Gastrocnemius medialis (tissue), 4 donors: Measurements from ENCODE around the gene NUBP2. TPM values are rescaled to one million over a fixed set of nuclear protein-coding genes. Genes with fewer than 3 reads are reported as not detected.

Source experiments
- ATAC-seq, 2 donors: fragments of 150-250 bp; one replicate each; pipeline ENCODE4 v1.9.1; 2016
- DNase-seq, 2 donors: peaks; one replicate each; pipeline ENCODE4 v3.0.0-alpha.2; 2019
- H3K27ac ChIP-seq, 4 donors: fragments of 200-600 bp; sonication (generic); 1 replicate in 1 of 4; 2 replicates in 3 of 4; pipeline ENCODE4 v1.5.1; 2016 to 2018; ENCODE audit warnings: mild to moderate bottlenecking in 2 of 4, moderate library complexity in 1 of 4
- H3K27me3 ChIP-seq, 3 donors: fragments of 200-600 bp; sonication (generic) in 2 of 3; 1 replicate in 1 of 3; 2 replicates in 2 of 3; pipeline versions ENCODE4 v1.5.1 to v1.6.0; 2016 to 2019; ENCODE audit warnings: mild to moderate bottlenecking in 1 of 3, moderate library complexity in 1 of 3
- H3K36me3 ChIP-seq, 2 donors: fragments of 200-600 bp; sonication (generic) in 1 of 2; one replicate each; pipeline ENCODE4 v1.5.1; 2017 to 2018
- H3K4me1 ChIP-seq, 2 donors: fragments of 200-600 bp; sonication (generic) in 1 of 2; one replicate each; pipeline ENCODE4 v1.5.1; 2016 to 2017; ENCODE audit warnings: mild to moderate bottlenecking in 2 of 2
- H3K4me3 ChIP-seq, 4 donors: fragments of 200-600 bp; sonication (generic) in 3 of 4; 1 replicate in 1 of 4; 2 replicates in 3 of 4; pipeline ENCODE4 v1.5.1; 2016 to 2019; ENCODE audit warnings: mild to moderate bottlenecking in 2 of 4
- H3K9me3 ChIP-seq, 3 donors: fragments of 200-600 bp; sonication (generic) in 2 of 3; 1 replicate in 1 of 3; 2 replicates in 2 of 3; pipeline ENCODE4 v1.5.1; 2016 to 2019
- POLR2A ChIP-seq, 2 donors: fragments of 450-650 bp; IDR thresholded peaks; one replicate each; pipeline ENCODE4 v1.6.1; 2017; ENCODE audit warnings: antibody characterized with exemption in 2 of 2, mild to moderate bottlenecking in 2 of 2, moderate library complexity in 2 of 2
- in situ Hi-C, 4 donors: fragments of 200-750 bp; cut with MboI; loops; one replicate each; pipeline versions ENCODE4 v1.15.0 to v1.8.0; 2017; ENCODE audit warnings: low sequenced_read_pairs in 4 of 4
- intact Hi-C: fragments of 100-400 bp; cut with DNase I; formaldehyde crosslinking; loops from one replicate; pipeline ENCODE4 v1.15.1; 2023; ENCODE audit warnings: low total_unique reads
- total RNA-seq, 4 donors: library from RNA; depleted of rRNA; stranded (reverse); fragments of >200 nt; gene quantifications; one replicate each; pipeline versions ENCODE4 v1.1.0 to v1.2.3, GENCODE V29; 2016
- TF ChIP-seq, protein P1 (sequence below), 5 experiments: fragments of 450-650 bp in 3 of 5; fragments of 200-600 bp in 2 of 5; sonication (generic) in 2 of 5; IDR thresholded peaks in 4 of 5; conservative IDR thresholded peaks in 1 of 5; 1 replicate in 4 of 5; 2 replicates in 1 of 5; pipeline ENCODE4 v1.5.1; 2016 to 2019; ENCODE audit warnings: antibody characterized with exemption in 5 of 5, mild to moderate bottlenecking in 3 of 5, moderate library complexity in 3 of 5

NUBP2 gene
- total RNA-seq, 4 donors from 2014 or later: 77.3 to 163 (median 80.7) TPM

DNA sequence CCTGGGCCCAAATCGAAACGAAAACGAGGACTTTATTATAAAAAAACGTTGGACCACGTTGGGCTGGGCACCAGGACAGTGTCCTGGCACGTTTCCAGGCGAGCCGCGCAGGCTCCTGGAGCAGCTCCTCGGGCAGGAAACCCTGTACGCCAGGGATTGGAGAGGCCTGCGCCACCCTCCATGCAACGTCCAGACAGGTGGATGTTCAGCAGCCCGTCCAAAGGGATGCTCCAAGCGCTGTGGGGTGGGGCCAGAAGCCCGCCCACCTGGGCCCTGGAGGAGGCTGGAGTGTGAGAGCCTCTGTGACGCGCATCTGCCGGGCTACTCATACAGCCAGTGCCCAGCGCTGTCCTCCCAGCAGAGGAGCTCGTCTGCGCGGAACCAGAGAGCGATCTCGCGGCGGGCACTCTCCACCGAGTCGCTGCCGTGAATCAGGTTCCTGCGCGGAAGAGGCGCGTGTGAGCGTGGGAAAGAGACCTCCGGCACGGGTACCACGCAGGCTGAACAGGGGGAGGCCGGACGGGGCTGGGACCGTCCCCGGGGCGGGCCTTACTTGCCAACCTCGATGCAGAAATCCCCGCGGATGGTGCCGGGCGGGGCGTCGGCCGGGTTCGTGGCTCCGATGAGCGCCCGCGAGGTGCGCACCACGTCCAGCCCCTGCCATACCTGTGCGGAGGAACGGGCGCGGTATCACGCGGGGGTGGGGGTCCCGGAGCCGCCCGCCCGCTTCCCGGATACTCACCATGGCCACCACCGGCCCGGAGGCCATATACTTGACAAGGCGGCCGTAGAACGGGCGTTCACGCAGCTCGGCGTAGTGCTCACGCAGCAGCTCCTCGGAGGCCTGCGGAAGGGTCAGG lies 12.2 kb upstream of the NUBP2 start:
- DNase-seq: peak in 1 of 2 donors; percentile 60
- Histone ChIP-seq H3K27ac (peak overlapping the region; percentile 77 to 99 (median 94)), H3K36me3 (peaks cover 0 to 33% of the 10 kb centered on the region in 2 donors), H3K27me3 (no peaks in the 10 kb centered on the region), H3K4me3 (peak overlapping the region; percentile 70 to 99 (median 79)), H3K9me3 (no peaks in the 10 kb centered on the region), H3K4me1 (peaks cover 24 to 41% of the 10 kb centered on the region in 2 donors)
- in situ Hi-C loops (no loop called here), intact Hi-C loops (loop anchor here (10.0 kb wide), 1 partner anchor 444 kb away; the partner anchor contains the start of genes BRICD5 and PGP)
- TF ChIP-seq POLR2A (IDR thresholded peaks at IDR 0.05): no peak
- TF ChIP-seq, protein P1, sequence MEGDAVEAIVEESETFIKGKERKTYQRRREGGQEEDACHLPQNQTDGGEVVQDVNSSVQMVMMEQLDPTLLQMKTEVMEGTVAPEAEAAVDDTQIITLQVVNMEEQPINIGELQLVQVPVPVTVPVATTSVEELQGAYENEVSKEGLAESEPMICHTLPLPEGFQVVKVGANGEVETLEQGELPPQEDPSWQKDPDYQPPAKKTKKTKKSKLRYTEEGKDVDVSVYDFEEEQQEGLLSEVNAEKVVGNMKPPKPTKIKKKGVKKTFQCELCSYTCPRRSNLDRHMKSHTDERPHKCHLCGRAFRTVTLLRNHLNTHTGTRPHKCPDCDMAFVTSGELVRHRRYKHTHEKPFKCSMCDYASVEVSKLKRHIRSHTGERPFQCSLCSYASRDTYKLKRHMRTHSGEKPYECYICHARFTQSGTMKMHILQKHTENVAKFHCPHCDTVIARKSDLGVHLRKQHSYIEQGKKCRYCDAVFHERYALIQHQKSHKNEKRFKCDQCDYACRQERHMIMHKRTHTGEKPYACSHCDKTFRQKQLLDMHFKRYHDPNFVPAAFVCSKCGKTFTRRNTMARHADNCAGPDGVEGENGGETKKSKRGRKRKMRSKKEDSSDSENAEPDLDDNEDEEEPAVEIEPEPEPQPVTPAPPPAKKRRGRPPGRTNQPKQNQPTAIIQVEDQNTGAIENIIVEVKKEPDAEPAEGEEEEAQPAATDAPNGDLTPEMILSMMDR (IDR thresholded peaks at IDR 0.05 in 4 of 5, conservative IDR thresholded peaks at IDR 0.05 in 1 of 5): no peak
- peak; percentile 6 to 19 for ATAC-seq

DNA sequence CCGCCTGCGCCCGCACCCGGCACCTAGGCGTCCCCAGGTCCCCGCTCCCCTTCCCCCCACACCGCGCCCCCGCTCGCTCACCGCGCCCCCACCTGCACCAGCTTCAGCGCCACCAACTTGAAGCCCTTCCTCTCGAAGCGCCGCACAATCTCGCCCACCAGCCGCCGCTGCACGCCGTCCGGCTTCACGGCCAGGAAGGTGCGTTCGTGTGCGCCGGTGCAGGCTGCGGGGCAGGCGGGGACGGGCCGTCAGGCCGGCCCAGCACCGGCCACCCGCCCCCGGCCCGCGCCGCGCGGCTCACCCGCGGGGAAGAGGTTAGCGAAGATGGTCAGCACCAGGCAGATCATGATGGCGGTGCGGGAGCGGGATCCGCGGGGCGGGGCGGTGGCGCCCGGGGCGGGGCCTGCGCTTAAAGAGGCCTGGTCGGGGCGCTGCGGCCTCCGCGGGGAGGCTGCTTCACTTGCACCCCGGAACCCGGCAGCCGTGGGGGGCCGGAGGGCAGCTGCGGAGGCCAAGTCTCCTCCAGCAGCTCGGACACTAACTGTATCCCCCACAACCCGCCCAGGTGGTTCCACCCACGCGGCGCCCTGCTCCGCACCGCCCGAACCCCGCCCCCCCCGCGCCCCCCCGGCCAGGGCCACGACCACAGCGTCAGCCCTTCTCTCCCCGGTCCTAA lies 11.4 kb upstream of the NUBP2 start, which contains the start of gene NME3:
Gene NME3, minus strand, starts transcription at position 356 of the 676 bp plus-strand sequence. Its CDS starts 9 bp downstream, at position 347.
- intact Hi-C loops (loop anchor here (10.0 kb wide), 1 partner anchor 443 kb away; the partner anchor contains the start of genes BRICD5 and PGP), in situ Hi-C loops (no loop called here)
- H3K4me3 ChIP-seq: peak within 1 kb of the TSS; percentile 70 to 99 (median 79)
- no peaks in the 10 kb centered on the region for H3K27me3 ChIP-seq
- TF ChIP-seq POLR2A (IDR thresholded peaks at IDR 0.05): no peak
- TF ChIP-seq, protein P1 (IDR thresholded peaks at IDR 0.05 in 4 of 5, conservative IDR thresholded peaks at IDR 0.05 in 1 of 5): peak in 1 of 5 experiments; percentile 14
- peak in 1 of 2 donors; percentile 70 for DNase-seq
- H3K9me3 ChIP-seq: no peaks in the 10 kb centered on the region
- H3K36me3 ChIP-seq: peaks cover 0 to 29% of the 10 kb centered on the region in 2 donors
- H3K27ac ChIP-seq: peak within 1 kb of the TSS; percentile 77 to 99 (median 94)
- peaks cover 24 to 41% of the 10 kb centered on the region in 2 donors for H3K4me1 ChIP-seq
- peak; percentile 46 to 64 for ATAC-seq

DNA sequence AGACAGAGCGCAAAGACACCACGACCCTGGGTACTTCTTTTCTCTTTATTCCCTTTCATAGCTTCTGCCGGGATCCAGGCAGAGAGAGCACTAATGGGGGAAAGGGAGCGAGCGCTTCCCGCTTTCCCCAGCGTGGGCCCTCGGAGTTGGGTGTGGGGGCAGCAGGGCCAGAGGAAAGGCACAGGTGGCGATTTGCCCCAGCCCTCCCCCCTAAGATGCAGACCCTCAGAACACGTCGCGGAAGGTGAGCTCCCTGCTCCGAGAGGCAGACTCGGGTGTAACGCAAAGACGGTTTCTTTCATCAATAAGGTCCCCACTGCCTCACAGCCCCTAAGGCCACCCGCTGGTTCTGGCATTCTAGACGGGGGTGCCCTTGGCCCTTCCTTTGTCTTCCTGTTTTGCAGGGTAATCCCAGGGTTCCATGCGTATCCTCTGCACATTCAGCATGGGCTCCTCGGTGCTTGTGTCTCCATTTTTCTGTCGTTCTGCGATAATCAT lies 10.8 kb upstream of the NUBP2 start:
- DNase-seq (no peak), ATAC-seq (no peak)
- Histone ChIP-seq H3K4me1 (peaks cover 24 to 41% of the 10 kb centered on the region in 2 donors), H3K4me3 (peak overlapping the region; percentile 70 to 99 (median 79)), H3K27me3 (no peaks in the 10 kb centered on the region), H3K9me3 (no peaks in the 10 kb centered on the region), H3K27ac (peak overlapping the region; percentile 77 to 99 (median 94)), H3K36me3 (peaks cover 0 to 29% of the 10 kb centered on the region in 2 donors)
- intact Hi-C loops: loop anchor here (2.0 to 10.0 kb wide), 2 partner anchors 55 to 443 kb away; partner anchors contain the start of genes BRICD5, FAHD1, HAGH and PGP
- no peak for TF ChIP-seq POLR2A (IDR thresholded peaks at IDR 0.05)
- TF ChIP-seq, protein P1 (IDR thresholded peaks at IDR 0.05 in 4 of 5, conservative IDR thresholded peaks at IDR 0.05 in 1 of 5): no peak
- in situ Hi-C loops: no loop called here

DNA sequence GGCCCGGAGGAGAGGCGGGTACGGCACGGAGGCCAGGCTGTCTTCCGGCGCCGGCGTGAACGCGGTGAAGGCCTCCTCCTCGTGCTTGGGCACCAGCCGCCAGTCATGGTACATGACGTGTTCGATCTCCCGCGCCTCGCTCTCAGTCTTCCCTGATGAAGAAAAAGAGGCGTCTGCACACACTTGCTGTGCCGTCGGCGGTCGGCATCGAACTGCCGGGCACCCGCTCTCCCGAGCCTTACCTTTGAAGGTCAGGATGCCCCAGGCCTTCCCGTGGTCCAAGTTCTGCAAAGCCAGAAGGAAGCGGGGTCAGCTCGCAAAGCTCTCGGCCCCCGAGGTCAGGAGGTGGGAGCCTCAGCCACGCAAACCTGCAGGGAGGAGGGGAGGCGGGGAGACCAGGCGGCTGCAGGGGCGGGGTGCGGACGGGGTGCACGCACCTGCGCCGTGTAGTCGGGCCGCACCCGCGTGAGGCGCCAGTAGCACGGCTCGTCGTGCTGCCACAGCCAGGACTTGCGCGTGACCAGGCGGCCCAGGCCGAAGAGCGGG lies 10.3 kb upstream of the NUBP2 start, which contains the start of gene EME2:
Gene EME2, plus strand, starts transcription at position 449 of the 546 bp plus-strand sequence. CDS start 418 bp downstream, outside the sequence.
- DNase-seq (no peak), ATAC-seq (peak; percentile 5 to 13)
- H3K27me3 ChIP-seq: no peaks in the 10 kb centered on the region
- peaks cover 24 to 41% of the 10 kb centered on the region in 2 donors for H3K4me1 ChIP-seq
- H3K4me3 ChIP-seq: peak within 1 kb of the TSS; percentile 70 to 99 (median 79)
- H3K27ac ChIP-seq: peak within 1 kb of the TSS; percentile 77 to 99 (median 94)
- TF ChIP-seq, protein P1 (IDR thresholded peaks at IDR 0.05 in 4 of 5, conservative IDR thresholded peaks at IDR 0.05 in 1 of 5): no peak
- TF ChIP-seq POLR2A (IDR thresholded peaks at IDR 0.05): no peak
- in situ Hi-C loops: no loop called here
- no peaks in the 10 kb centered on the region for H3K9me3 ChIP-seq
- intact Hi-C loops: loop anchor here (2.0 to 10.0 kb wide), 2 partner anchors 54 to 442 kb away; partner anchors contain the start of genes BRICD5, FAHD1, HAGH and PGP
- peaks cover 0 to 29% of the 10 kb centered on the region in 2 donors for H3K36me3 ChIP-seq
